ENCODE measurements around the gene ATXN8OS. TPM values are rescaled to one million over a fixed set of nuclear protein-coding genes. Genes with fewer than 3 reads are reported as not detected.
"Not testable (repeated sequence)": the region's sequence is repeated elsewhere in the genome, so short reads cannot be mapped to it uniquely, and the experiment has no call there.

The ATXN8OS gene
- total RNA-seq, 1 donor from 2014 or later, result not detected

GRCh38 chr13:70125693-70126092, 18.1 kb downstream of the ATXN8OS start:
- no peak overlapping the region for H3K4me3 ChIP-seq (ENCODE audit: low read depth, low read length)
- FAIRE-seq, result no peak

DNA sequence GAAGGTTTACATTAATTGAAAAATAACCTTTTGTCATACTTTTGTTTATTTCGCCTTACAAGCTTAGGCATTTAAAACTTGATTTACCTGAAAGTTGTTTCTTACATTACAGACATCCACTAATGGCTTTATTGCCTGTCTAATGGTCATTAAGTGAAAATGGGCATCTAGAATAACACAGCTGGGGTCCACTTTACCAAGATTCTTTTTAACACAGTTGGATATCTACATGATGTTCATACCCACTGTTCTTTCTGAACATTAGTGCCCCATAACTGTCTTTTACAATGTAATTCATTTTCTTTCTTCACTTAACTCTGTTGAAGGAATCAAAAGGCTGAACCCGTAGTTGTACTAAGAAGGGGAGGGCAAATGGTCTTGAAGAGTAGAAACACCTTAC, 20.5 kb downstream of the ATXN8OS start:
- Histone ChIP-seq H3K4me3 (ENCODE audit: low read depth, low read length) (no peak overlapping the region), H3K36me3 (ENCODE audit: control insufficient read depth, insufficient read depth, low read length) (no peaks in the 10 kb centered on the region), H3K27me3 (ENCODE audit: control insufficient read depth, insufficient read depth, low read length) (no peaks in the 10 kb centered on the region)
- FAIRE-seq (no peak), DNase-seq (ENCODE audit: low read depth) (no peak)
- TF ChIP-seq, protein P1, sequence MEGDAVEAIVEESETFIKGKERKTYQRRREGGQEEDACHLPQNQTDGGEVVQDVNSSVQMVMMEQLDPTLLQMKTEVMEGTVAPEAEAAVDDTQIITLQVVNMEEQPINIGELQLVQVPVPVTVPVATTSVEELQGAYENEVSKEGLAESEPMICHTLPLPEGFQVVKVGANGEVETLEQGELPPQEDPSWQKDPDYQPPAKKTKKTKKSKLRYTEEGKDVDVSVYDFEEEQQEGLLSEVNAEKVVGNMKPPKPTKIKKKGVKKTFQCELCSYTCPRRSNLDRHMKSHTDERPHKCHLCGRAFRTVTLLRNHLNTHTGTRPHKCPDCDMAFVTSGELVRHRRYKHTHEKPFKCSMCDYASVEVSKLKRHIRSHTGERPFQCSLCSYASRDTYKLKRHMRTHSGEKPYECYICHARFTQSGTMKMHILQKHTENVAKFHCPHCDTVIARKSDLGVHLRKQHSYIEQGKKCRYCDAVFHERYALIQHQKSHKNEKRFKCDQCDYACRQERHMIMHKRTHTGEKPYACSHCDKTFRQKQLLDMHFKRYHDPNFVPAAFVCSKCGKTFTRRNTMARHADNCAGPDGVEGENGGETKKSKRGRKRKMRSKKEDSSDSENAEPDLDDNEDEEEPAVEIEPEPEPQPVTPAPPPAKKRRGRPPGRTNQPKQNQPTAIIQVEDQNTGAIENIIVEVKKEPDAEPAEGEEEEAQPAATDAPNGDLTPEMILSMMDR (IDR thresholded peaks at IDR 0.05; ENCODE audit: insufficient read depth, low read length, severe bottlenecking), result no peak

More at GRCh38 chr13:70125693-70126092, 18.1 kb downstream of the ATXN8OS start:
- Histone ChIP-seq H3K36me3 (ENCODE audit: control insufficient read depth, insufficient read depth, low read length) (no peaks in the 10 kb centered on the region), H3K27me3 (ENCODE audit: control insufficient read depth, insufficient read depth, low read length) (no peaks in the 10 kb centered on the region)
- TF ChIP-seq, protein P1 (IDR thresholded peaks at IDR 0.05; ENCODE audit: insufficient read depth, low read length, severe bottlenecking), result no peak
- DNase-seq (ENCODE audit: low read depth), result no peak

DNA sequence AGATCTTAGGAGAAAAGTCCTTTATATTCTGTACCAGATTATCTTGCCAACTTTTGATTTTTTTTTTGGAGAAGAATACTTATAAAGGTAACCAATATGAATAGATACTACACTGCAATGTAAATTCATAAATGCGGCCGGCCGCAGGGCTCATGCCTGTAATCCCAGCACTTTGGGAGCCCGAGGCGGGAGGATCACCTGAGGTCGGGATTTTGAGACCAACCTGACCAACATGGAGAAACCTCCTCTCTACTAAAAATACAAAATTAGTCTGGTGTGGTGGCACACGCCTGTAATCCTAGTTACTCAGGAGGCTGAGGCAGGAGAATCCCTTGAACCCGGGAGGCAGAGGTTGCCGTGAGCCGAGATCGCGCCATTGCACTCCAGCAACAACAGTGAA, 35.0 kb downstream of the ATXN8OS start:
- FAIRE-seq, result not testable (repeated sequence)

DNA sequence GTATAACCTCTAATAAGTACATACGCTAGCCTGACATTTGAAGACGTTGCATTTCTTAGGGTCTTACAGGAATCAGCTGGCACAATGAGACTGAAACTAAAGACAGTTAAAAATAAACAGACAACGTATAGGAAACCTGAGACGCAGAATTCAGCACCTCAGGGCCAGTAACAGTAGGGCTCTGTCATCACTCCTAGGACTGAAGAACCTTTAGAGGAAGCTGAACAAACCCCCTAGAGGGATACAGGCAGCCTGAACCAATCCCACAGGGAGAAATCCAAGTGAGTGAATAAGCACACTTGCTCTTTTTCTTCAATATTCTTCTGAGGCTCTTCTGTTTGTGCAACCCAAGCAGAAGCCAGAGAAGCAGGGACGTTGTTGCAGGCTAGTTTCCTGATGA, 54.5 kb downstream of the ATXN8OS start:
- Histone ChIP-seq H3K36me3 (ENCODE audit: control insufficient read depth, insufficient read depth, low read length) (no peaks in the 10 kb centered on the region), H3K4me3 (ENCODE audit: low read depth, low read length) (no peak overlapping the region), H3K27me3 (ENCODE audit: control insufficient read depth, insufficient read depth, low read length) (no peaks in the 10 kb centered on the region)
- TF ChIP-seq, protein P1 (IDR thresholded peaks at IDR 0.05; ENCODE audit: insufficient read depth, low read length, severe bottlenecking), result no peak
- FAIRE-seq (no peak), DNase-seq (ENCODE audit: low read depth) (peak; percentile 22)

More for the DNA sequence above, 35.0 kb downstream of the ATXN8OS start:
- not testable (repeated sequence) for H3K4me3 ChIP-seq (ENCODE audit: low read depth, low read length); H3K27me3 ChIP-seq (ENCODE audit: control insufficient read depth, insufficient read depth, low read length); DNase-seq (ENCODE audit: low read depth); H3K36me3 ChIP-seq (ENCODE audit: control insufficient read depth, insufficient read depth, low read length)

DNA sequence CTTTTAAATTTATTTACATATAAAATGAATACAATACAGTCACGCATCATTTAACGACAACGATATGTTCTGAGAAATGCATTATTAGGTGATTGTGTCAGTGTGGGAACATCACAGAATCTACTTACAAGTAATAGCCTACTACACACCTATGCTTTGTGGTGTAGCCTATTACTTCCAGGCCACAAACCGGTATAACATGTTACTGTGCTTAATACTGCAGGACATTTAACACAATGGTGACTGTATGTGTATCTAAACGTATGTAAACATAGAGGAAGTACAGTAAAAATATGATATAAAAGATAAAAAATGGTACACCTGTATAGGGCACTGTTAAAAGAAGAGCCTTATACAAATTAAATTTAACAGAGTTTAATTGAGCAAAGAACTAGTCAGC, 63.1 kb downstream of the ATXN8OS start:
- Histone ChIP-seq H3K27me3 (ENCODE audit: control insufficient read depth, insufficient read depth, low read length) (no peaks in the 10 kb centered on the region), H3K4me3 (ENCODE audit: low read depth, low read length) (no peak overlapping the region), H3K36me3 (ENCODE audit: control insufficient read depth, insufficient read depth, low read length) (no peaks in the 10 kb centered on the region)
- DNase-seq (ENCODE audit: low read depth) (peak; percentile 5), FAIRE-seq (no peak)
- TF ChIP-seq, protein P1 (IDR thresholded peaks at IDR 0.05; ENCODE audit: insufficient read depth, low read length, severe bottlenecking), result no peak

- no peak for FAIRE-seq
- Histone ChIP-seq H3K27me3 (ENCODE audit: control insufficient read depth, insufficient read depth, low read length) (no peaks in the 10 kb centered on the region), H3K4me3 (ENCODE audit: low read depth, low read length) (no peak overlapping the region), H3K36me3 (ENCODE audit: control insufficient read depth, insufficient read depth, low read length) (no peaks in the 10 kb centered on the region)
- peak; percentile 68 for DNase-seq (ENCODE audit: low read depth)
- TF ChIP-seq, protein P1 (IDR thresholded peaks at IDR 0.05; ENCODE audit: insufficient read depth, low read length, severe bottlenecking), result no peak
Measured at GRCh38 chr13:70171151-70171550, 63.5 kb downstream of the ATXN8OS start.

Data from bronchial epithelial cell (primary cell).